MV-4-11 (cell line): ENCODE results near the gene ATM.
"Not testable (repeated sequence)": the region's sequence is repeated elsewhere in the genome, so short reads cannot be mapped to it uniquely, and the experiment has no call there.

Experiments used
- DNase-seq: peaks from one replicate; lab custom pipeline; 2025; lab: John Stamatoyannopoulos, UW

The ATM gene

DNA sequence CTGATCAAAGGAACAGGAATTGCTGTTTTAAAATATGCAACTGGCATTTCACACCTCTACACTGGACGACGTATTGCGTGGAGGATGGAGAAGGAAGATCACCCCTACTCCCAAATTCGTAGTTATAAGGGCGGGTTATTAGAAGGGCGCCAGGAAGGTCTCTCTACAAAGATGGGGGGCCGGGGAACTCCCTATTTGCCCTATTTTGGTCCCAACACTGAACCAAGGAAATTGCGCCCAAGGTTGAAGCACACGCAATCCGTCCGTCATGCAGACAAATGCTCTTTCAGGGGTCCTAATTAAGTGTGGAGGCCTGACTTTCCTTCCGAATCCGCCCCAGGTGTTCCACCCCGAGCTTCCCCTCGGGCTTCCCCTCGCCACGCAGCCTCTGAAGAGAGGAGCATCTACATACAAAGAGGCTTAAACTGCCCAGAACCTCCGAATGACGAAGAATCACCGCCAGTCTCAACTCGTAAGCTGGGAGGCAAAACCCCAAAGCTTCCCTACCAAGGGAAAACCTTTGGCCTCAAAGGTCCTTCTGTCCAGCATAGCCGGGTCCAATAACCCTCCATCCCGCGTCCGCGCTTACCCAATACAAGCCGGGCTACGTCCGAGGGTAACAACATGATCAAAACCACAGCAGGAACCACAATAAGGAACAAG, 825 bp upstream of the ATM start:
- DNase-seq = no peak

DNA sequence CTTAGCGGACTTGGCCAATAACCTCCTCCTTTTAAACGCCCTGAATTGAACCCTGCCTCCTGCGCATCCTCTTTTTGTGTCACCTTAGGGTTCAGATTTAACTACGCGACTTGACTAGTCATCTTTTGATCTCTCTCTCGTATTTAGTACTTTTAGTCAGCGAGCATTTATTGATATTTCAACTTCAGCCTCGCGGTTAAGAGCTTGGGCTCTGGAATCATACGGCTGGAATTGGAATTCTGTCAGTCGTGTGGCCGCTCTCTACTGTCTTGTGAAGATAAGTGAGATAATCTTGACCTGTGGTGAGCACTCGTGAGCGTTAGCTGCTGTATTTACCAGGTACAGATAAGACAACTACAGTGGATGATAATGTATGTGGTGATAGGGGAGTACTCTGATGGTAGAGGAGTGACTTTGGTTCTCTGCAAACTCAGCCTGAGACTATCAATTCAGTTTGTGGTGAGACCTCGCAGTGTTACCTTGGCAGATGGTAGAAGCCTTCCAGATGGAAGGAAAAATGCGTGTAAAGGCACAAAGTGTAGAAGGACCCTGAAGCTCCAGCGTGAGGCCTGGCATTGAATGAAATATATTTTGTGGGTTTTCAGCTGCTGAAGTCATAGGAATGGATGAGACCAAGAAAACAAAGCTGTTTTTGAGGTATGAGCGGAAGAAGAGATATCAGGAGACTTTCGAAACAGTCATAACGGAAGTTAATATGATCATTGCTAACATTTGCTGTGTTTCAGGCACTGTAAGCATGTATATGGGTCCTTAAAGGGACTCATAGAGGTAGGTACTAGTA, 682 bp downstream of the ATM start:
- DNase-seq = peak; percentile 62

DNA sequence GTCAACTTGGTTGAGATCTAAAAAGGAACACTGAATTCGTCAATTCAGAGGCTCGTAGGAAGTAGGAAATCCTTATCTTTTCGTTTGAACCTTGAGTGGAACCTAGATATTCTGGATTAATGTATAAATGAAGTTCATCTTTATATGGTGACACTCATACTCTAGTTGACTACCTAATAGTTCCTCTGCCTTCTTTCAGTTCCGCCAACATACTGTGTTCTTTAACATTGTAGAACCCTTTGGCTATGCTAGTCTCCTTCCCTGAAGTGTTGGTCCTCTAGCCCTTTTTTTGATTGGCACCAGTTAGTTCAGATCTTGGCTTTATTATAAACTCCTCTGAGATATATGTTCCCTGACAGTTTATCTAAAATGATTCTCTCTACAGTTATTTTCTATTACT, 1.5 kb downstream of the ATM start:
- peak; percentile 59 for DNase-seq

DNA sequence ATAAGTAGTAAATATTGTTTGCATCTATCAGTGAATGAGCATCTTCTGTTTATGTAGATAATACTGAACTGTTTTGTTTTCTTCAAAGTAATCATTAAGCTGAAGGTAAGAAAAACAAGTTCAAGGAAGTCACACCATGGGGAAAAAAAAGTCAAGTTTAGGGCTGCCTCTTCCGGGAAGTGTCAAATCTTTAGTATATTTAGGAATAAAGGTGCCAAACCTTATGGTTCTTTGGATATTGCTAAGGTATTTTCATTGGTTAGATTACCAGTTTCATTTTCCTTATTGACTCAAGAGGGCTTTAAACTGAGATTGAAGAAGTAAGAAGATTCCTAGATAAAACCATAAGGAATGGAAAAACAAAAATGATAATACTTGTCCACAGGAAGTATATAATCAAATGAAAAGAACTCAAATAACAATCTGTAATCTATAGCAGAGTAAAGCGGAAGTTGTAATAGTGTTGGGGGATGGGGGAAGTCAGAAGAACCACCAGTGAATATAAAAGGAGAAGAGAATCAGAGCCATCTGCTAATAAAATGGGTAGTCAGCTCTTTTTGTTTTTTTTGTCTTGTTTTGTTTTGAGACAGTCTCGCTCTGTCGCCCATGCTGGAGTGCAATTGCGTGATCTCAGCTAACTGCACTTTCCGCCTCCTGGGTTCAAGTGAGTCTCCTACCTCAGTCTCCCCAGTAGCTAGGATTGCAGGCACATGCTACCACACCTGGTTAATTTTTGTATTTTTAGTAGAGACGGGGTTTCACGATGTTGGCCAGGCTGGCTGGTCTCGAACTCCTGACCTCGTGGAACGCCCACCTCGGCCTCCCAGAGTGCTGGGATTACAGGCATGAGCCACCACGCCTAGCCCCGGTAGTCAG, 2.3 kb downstream of the ATM start:
- DNase-seq = peak; percentile 83

DNA sequence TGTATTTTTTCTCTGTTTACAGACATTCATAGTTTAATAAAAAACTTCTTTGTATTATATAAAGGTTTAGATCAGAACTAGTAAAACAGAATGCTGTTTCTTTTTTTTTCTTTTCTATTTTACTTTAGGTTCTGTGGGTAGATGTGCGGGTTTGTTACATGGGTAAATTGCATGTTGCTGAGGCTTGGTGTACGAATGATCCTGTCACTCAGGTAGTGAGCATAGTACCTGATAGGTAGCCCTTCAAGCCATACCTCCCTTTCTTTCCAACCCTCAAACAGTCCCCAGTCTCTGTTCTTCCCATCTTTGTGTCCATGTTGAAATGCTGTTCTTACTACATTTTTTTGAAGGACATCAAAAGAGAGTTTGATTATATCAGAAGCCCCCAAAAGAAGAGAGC, 3.2 kb downstream of the ATM start:
- no peak for DNase-seq

DNA sequence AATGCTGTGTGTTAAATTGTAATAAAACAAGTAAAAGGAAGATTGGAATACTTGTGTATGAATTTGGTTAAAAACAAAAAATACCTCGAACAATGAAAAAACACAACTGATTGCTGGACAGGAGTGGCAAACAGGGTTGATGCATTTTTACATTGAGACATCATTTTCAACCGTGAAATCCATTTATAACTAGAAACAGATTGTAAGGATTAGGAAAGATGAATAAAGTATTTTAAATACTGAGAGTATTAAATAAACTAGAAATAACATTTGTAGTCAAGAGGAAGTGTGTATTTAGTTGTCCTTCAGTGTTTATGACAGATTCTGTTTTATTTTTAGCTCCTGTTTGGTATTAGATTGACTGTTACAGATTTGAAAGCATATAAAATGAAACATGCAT, 5.4 kb downstream of the ATM start:
- no peak for DNase-seq

GRCh38 chr11:108233277-108233945, 10.5 kb downstream of the ATM start:
- DNase-seq = no peak

- DNase-seq = no peak
Observed at GRCh38 chr11:108235192-108235591, 12.3 kb downstream of the ATM start.

GRCh38 chr11:108235633-108236032, 12.8 kb downstream of the ATM start:
- no peak for DNase-seq

- DNase-seq = no peak
Observed at GRCh38 chr11:108237058-108237481, 14.2 kb downstream of the ATM start.

DNA sequence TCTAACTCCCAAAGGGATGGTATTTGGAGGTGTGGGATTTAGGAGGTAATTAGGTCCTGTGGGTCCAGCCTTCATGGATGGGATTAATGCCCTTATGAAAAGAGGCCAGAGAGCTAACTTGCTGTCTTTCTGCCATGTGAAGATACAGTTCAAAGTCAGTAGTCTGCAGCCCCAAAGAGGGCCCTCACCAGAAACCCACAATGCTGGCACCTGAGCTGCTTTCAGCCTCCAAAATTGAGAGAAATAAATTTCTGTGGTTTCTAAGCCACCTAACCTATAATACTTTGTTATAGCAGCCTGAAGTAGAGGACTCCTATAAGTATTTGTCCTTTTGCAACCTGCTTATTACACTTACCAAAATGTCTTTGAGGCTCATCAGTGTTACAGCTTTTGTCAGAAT, 16.2 kb downstream of the ATM start:
- no peak for DNase-seq

GRCh38 chr11:108241330-108242037, 18.6 kb downstream of the ATM start:
- DNase-seq = no peak

DNA sequence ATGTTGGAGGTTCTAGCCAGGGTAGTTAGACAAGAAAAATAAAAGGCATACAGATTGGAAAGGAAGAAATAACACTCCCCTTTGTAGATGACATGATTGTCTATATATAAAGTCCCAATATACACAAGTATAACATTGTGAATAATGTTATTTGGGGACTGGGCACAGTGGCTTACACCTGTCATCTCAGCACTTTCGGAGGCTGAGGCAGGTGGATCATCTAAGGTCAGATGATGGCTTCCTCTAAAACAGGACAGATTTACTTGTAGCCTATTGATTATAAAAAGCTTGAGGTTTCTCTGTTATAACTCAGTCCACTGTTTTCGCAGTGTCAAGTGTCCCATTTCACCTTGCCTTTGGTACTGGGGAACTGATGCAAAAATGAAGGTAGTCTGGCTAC, 19.6 kb downstream of the ATM start:
- DNase-seq = no peak

DNA sequence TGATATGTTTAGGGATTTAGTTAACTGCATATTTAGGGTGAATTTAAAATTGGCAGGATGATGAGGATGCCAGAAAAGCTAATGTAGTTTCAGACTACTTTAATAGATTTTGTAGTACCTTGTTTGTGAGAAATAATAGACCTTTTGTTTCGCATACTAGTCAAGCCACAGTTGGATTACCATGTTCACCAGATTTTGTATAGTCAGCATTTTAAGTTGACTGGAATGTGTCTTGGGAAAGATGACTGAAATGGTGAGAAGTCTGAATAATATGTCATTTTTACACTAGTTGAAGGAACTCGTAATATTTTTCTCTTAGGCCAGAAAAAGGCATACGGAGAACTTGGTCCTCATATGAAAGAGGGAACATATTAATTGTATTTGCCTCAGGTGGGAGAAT, 23.4 kb downstream of the ATM start:
- DNase-seq = no peak

DNA sequence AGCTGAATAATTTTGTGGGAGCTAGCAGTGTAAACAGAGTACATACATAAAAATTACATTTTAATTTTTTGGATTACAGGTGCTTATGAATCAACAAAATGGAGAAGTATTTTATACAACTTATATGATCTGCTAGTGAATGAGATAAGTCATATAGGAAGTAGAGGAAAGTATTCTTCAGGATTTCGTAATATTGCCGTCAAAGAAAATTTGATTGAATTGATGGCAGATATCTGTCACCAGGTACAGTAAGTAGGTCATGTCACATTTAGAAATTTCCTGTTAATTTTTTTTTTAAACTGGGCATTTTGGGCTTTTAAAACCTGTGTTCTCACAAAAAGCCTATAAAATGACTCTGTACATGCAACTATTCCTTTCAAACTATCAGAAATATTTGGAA, 24.0 kb downstream of the ATM start:
- no peak for DNase-seq

GRCh38 chr11:108253176-108253575, 30.3 kb downstream of the ATM start:
- no peak for DNase-seq

GRCh38 chr11:108269583-108269982, 46.7 kb downstream of the ATM start:
- DNase-seq = no peak

- DNase-seq = not testable (repeated sequence)
Observed at GRCh38 chr11:108276985-108277616, 54.2 kb downstream of the ATM start.

- DNase-seq = peak; percentile 4
Observed at GRCh38 chr11:108278546-108278945, 55.7 kb downstream of the ATM start.

DNA sequence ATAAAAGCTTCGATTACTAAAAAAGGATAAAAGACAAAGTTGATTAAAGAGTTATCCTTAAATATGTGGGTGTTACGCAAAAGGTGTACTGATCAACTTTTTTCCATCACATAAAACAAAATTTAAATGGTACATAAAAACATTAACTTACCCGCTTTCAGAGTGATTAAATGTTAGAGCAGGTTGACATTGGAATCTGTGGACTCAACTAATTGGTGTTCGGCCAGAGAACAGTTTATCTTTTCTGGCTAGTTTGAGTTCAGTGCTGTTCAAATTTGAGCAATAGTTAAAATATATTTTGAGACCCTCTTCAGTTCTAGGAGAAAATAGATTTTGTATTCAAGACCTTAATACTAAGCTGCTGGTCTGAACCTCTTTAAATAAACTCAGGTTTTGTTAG, 56.1 kb downstream of the ATM start:
- DNase-seq = no peak

DNA sequence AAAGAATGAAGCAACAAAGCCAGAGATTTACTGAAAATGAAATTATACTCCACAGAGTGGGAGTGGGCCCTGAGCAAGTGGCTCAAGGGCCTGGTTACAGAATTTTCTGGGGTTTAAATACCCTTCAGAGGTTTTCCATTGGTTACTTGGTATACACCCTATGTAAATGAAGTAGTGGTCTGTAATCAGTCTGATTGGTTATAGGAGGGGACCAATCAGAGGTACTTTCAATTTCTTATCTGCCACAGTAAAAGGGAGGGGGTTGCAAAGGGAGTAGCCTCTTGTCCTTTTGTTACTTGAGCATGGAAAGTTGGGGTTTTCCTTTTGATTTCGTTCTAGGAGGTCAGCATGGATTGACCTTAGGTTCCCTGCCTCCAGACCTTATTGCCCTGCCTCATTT, 63.5 kb downstream of the ATM start:
- no peak for DNase-seq
